ENCODE results near the gene PROP1.

- no peak for TF ChIP-seq CTCF (IDR thresholded peaks at IDR 0.05; ENCODE audit: low read depth, low read length)
- no peak for TF ChIP-seq EZH2phosphoT487 (IDR thresholded peaks at IDR 0.05; ENCODE audit: low read depth)
Observed at GRCh38 chr5:177994063-177994462, 2.0 kb downstream of the PROP1 start.

Measured in OCI-LY3 (cell line).